Activated naive CD4-positive, alpha-beta T cell treated with Interleukin-2 at 50 U/mL for 16 hours (primary cell): ENCODE data around the gene EVPL.

ENCODE experiments used
- DNase-seq: peaks from one replicate; pipeline ENCODE4 v3.0.0-alpha.2; 2020

The EVPL gene

DNA sequence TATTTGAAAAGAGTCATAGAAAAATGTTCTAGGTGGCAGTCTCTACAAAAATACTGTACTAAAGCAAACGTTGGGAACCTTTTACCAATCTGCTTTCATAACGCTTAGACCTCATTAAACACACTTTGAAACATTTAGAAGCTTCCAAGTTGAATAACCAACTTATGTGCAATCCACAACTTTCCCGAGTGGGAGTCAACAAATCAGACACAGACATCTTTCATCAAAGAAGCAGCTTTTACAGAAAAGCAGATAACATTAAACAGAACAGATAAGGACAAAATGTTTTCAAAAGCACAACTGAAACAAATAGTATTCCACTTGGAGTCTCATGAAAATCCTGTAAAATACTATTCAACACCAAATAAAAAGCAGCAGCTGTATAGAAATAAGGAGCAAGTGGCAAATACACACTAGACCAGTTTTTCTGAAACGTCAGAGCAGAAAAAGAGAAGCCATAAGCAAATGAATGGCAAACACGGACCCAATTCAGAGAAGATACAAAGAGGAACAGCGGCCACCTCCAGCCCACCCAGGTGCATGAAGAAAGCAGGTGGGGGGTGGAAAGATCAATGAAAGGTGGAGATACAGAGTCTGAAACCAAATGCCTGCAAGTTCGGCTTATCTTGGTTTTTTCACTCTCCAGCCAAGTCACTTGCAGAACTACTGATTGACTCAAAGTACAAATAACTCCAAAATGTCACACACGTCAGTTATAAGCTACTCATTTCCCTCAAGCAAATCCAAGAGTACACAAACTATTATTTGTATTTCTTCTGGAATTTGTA lies 67.9 kb downstream of the EVPL start:
- DNase-seq, result no peak
